Activated T-helper 2 cell treated with anti-CD3 and anti-CD28 coated beads, Interferon-gamma antibody, Interleukin-2, Interleukin-4, amounts not matched to agents 10 μg/mL and 5 μg/mL and 100 μg/mL, durations not matched to agents 14 hours and 24 hours and 36 hours (primary cell): Measurements from ENCODE around the gene LAMB3. TPM values are rescaled to one million over a fixed set of nuclear protein-coding genes. Genes with fewer than 3 reads are reported as not detected.

Experiments
- DNase-seq: peaks from one replicate; pipeline ENCODE4 v3.0.0; 2021; ENCODE audit warnings: low spot score
- H3K27ac Mint-ChIP-seq: one replicate; pipeline ENCODE4 v1.8.0; 2021; ENCODE audit warnings: mixed read lengths
- H3K27me3 Mint-ChIP-seq: one replicate; pipeline ENCODE4 v1.8.0; 2021; ENCODE audit warnings: low read depth, mixed read lengths
- H3K36me3 Mint-ChIP-seq: one replicate; pipeline ENCODE4 v1.8.0; 2021; ENCODE audit warnings: low read depth, mixed read lengths
- H3K4me1 Mint-ChIP-seq: one replicate; pipeline ENCODE4 v1.8.0; 2021; ENCODE audit warnings: low read depth, mixed read lengths
- H3K4me3 Mint-ChIP-seq: one replicate; pipeline ENCODE4 v1.8.0; 2021; ENCODE audit warnings: low read depth, mild to moderate bottlenecking, moderate library complexity, mixed read lengths
- H3K9me3 Mint-ChIP-seq: one replicate; pipeline ENCODE4 v1.8.0; 2021; ENCODE audit warnings: mixed read lengths
- intact Hi-C: fragments of 100-400 bp; cut with micrococcal nuclease; formaldehyde crosslinking; loops from one replicate; pipeline ENCODE4 v1.15.1; 2023
- total RNA-seq: library from RNA; stranded (reverse); gene quantifications from 2 replicates; pipeline ENCODE4 v1.2.3, GENCODE V29; 2022

The LAMB3 gene
- total RNA-seq, 1 donor from 2014 or later = 11.5 TPM

DNA sequence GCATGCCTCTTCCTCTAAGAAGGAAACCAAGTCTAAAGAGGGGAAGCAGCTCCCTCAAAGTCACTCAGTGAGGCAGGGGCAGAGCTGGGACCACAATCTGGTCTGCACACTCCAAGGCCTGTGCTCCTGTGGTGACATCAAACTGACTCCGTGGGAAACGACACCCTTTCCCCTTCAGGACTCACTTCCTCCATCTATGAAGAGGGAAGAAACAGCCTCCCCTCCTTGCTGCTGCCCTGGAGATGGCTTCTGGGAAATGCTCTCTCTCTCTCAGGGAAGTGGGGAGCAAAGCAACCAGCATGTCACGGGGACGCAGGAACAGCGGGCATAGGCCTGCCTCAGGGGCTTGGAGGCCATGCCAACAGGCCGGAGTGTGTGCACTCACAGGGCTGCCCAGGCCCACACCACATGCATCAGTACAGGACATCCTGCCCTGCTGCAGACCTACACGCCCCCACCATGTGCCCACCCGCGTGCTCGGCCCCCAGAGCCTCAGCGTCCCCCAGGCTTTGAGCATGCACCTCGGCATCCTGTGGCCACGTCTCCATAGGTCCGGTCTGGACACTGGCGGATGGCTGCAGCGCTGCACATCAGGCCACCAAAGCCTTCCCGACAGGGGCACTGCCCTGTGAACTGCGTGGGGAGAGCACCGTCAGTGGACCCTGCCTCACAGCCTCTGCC lies 25.7 kb downstream of the LAMB3 start:
- H3K9me3 Mint-ChIP-seq = no peaks in the 10 kb centered on the region
- intact Hi-C loops = loop anchor here (1.0 to 2.0 kb wide), 4 partner anchors 24 to 121 kb away; no protein-coding TSS in a partner anchor
- H3K36me3 Mint-ChIP-seq = no peaks in the 10 kb centered on the region
- peaks cover 4% of the 10 kb centered on the region for H3K4me1 Mint-ChIP-seq
- no peak for DNase-seq
- no peak overlapping the region for H3K4me3 Mint-ChIP-seq
- peaks cover 2% of the 10 kb centered on the region for H3K27me3 Mint-ChIP-seq
- no peak overlapping the region for H3K27ac Mint-ChIP-seq

DNA sequence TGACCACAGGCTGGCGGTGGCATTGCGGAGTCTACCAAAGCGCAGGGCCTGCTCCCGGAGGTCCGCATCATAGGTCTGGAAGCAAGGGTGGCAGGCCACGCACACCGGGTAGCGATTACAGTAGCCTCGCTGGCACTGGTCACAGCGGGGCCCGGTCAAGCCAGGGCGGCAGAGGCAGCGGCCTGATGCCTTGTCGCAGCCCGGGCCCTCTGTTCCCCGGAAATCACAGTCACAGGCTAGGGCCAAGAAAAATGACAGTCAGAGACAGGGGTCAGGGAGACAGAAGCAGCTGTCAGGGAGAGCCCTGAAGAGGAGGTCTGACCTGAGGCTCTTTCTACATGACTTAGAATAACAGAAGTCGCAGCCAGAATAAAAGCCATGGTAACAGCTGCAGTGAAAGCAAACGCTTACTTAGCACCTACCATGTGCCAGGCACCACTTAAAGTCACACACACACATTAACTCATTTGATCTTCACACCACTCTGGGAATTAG lies 26.4 kb downstream of the LAMB3 start:
- Mint-ChIP-seq H3K36me3 (no peaks in the 10 kb centered on the region), H3K4me1 (peaks cover 4% of the 10 kb centered on the region), H3K9me3 (no peaks in the 10 kb centered on the region), H3K4me3 (no peak overlapping the region), H3K27me3 (peaks cover 2% of the 10 kb centered on the region), H3K27ac (no peak overlapping the region)
- no peak for DNase-seq
- intact Hi-C loops = loop anchor here (2.0 kb wide), 1 partner anchor 49 kb away; no protein-coding TSS in a partner anchor

DNA sequence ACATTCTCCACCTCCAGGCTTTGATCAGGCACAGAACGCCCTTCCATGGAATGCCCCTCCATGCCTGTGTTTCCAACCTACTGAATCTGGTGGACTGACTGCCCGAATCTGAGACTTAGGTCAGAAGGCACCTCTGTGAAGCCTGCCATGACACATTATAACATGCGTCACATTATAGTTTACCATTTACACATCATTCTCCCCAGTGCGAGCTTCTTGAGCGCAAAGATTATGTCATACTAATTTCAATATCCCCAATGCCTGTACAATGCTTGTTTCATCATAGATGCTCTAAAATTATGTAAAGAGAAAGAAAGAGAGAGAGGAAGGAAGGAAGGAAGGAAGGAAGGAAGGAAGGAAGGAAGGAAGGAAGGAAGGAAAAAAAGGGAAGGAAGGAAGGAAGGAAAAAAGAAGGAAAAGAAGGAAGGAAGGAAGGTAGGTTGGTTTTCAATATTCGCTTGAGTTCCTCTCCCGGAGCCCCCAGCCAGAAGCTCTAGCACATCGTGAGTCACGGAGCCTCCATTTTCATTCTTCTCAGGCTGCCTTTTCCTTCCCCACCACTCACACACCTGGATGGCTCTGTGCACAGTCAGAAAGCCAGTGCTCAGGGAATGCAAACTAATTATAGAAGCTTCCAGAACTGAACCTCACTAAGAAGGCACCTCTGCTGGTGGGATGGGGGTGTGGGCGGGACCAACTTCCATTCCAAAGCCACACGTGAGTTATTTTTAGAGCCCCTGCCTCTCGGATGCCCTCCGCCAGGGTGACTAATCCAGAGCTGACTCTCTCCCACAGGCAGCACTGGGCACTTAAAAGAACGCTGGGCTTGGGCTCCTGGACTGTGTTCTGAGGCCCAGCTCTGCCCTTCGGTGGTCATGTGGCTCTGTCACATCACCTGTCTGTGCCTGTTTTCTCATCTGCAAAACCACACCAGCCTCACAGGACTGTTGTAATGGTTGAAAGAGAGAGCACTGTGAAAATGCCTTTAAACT lies 27.4 kb downstream of the LAMB3 start:
- Mint-ChIP-seq H3K4me1 (peaks cover 4% of the 10 kb centered on the region), H3K9me3 (no peaks in the 10 kb centered on the region), H3K27ac (no peak overlapping the region), H3K27me3 (peaks cover 2% of the 10 kb centered on the region), H3K36me3 (no peaks in the 10 kb centered on the region), H3K4me3 (no peak overlapping the region)
- no peak for DNase-seq
- intact Hi-C loops = no loop called here

DNA sequence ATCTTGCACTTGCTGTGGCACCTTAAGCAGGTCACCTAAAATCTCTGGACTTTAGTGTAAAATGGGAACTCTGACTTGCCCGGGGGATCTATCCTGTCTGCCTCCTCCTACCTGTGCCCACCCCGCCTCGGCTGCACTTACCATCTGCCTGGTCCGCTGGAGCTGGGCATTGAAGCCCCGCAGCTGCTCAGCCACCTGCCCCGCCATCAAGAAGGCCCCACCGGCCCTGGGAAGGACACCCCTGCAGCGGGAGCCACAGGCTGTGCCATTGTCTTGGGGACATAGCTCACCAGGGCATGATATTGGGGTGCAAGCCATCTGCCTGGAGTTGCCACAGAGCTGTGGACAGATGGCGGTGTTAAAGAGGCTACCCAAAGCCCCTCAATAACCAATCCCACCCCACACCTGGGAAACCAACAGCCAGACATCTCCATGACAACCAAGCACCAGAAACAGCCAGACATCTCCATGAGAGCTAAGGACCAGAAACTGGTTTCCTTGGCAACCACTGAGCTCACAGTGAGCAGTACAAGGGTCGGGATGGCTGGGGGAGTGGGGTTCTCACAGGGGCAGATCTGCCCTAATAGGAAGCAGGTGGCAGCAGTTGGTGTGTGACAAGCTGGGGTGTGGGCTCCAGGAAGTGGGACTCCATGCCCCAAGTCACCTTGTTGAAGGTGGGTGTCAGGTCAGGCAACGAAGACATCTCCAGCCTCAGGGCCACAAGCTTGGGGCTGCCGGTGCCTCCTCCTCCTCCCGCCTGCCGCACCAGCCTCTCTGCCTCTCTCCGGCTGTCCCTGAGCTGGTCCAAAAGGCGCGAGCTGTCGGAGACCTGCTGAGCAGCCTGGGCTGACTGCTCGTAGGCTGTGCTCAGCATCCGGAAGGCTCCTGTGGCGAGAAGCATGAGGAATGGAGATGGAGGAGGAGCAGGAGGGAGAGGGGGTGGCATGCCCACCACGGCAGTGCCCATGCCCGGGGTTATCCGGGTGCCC lies 29.1 kb downstream of the LAMB3 start:
- DNase-seq = no peak
- Mint-ChIP-seq H3K4me1 (no peaks in the 10 kb centered on the region), H3K27ac (no peak overlapping the region), H3K36me3 (no peaks in the 10 kb centered on the region), H3K9me3 (no peaks in the 10 kb centered on the region), H3K4me3 (no peak overlapping the region), H3K27me3 (no peaks in the 10 kb centered on the region)
- intact Hi-C loops = no loop called here

DNA sequence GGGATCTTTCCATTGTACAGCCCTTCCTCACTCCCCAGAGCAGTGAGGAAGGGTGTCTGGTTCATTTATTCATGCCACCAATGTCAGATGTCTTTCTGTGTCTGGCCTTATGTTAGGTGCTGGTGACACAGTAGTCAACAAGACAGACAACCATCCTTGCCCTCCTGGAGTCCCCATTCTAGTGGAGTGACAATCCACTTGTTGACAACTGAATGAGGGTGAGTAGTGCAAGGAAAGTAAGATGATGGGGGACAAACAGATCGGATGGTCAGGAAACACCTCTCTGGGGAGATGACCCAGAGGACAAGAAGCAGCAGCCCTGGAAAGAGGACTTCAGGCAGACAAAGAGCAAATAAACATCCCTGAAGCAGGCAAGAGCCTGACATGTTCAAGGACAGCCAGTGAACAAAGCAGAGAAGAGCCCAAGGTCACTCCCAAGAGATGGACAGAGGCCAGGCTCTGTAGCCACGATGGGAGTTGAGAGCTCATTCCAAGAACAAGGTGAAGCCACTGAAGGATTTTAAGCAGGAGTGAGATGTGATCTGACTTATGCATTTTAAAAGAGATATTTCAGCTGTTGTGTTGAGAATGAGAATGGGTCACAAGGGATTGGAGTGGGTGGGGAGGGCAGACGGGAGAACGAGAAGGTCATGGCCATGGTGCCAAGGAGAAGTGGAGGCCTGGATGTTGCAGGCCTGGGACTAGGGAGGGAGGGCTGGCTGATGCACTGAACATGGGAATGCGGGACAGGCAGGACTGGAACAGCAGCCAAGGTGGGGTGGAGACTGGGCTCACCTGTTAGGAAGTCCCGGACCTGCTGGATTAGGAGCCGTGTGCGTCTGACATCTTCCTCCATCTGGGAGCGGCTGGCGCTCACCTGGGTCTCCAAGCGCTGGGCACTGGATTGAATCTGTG lies 30.2 kb downstream of the LAMB3 start:
- no peaks in the 10 kb centered on the region for H3K9me3 Mint-ChIP-seq
- DNase-seq = no peak
- no peak overlapping the region for H3K4me3 Mint-ChIP-seq
- H3K36me3 Mint-ChIP-seq = peaks cover under 1% of the 10 kb centered on the region
- H3K27ac Mint-ChIP-seq = no peak overlapping the region
- no peaks in the 10 kb centered on the region for H3K4me1 Mint-ChIP-seq
- intact Hi-C loops = no loop called here
- no peaks in the 10 kb centered on the region for H3K27me3 Mint-ChIP-seq

DNA sequence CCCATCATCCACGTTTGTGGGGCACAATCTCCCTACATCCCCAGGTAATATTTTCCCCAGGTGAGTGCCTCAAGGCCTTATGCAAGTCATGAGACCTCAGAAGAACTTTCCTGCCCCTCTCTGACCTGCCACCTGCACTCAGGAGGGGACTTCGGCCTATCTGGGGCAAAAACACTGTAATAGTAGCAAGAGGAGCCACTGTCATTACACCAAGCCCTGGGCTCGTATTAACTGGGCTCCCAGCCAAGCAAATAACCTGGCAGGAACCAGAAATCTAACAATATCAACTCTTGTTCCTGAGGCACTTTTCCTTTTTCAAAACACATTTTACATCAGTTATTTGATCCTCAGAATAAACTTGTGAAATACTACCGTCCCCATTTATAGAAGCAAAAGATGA lies 30.9 kb downstream of the LAMB3 start:
- Mint-ChIP-seq H3K36me3 (peaks cover 4% of the 10 kb centered on the region), H3K27me3 (no peaks in the 10 kb centered on the region), H3K4me1 (no peaks in the 10 kb centered on the region), H3K4me3 (no peak overlapping the region), H3K27ac (no peak overlapping the region), H3K9me3 (no peaks in the 10 kb centered on the region)
- DNase-seq = no peak
- intact Hi-C loops = no loop called here

DNA sequence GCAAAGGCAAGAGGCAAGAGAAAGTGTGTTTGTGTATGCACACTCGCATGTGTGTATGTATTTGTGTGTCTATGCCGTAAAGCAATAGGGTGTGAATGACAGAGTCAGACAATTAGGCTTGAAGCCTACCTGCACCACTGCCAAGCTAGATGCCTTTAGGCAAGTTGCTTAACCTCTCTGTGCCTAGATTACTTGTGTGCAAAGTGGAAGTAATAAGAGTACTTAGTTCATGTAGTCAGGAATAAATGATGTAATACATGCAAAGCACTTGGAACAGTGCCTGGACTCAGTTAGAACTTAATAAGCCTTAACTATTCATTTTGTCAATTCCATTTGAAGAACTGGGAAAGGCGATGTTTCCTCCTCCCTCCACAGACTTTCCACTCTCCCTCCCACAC lies 31.7 kb downstream of the LAMB3 start:
- intact Hi-C loops = no loop called here
- Mint-ChIP-seq H3K36me3 (peaks cover 4% of the 10 kb centered on the region), H3K27me3 (no peaks in the 10 kb centered on the region), H3K4me1 (no peaks in the 10 kb centered on the region), H3K4me3 (no peak overlapping the region), H3K9me3 (no peaks in the 10 kb centered on the region), H3K27ac (no peak overlapping the region)
- no peak for DNase-seq

DNA sequence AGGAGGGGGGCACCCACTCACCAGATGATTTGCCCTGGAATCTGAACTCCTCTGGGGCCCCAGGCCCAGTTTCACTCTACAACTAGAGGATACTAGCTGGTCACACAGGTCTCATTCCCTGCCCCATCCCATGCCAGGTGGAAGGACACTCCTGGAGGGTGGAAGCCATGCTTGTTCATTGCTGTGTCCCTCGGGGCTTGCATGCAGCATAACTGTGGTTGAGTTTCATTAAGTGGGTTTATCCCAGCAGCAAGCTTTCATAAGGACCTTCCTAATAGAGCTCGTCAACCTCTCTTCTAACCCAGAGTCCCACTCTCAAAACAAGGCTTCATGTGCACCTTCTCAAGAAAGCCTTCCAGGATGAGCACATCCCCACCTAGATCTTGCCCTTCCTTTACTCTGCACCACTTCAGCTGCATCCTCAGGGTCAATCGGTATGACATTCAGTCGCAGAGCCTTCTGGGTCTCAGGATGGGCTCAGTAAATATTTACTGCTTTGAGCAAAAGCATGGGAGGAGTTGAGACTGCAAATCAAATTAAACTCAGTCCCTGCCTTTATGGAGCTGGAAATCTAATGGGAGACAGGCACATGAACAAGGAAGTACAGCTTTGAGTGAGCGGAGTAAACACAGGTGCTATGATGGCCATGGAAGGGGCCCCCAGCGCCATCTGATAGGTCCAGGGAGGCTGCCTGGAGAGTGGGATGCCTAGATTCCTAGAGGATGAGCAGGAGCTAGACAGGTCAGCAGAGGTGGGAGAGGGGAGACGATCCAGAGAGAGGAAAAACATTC lies 32.3 kb downstream of the LAMB3 start:
- H3K4me3 Mint-ChIP-seq = no peak overlapping the region
- peaks cover 4% of the 10 kb centered on the region for H3K36me3 Mint-ChIP-seq
- no peak overlapping the region for H3K27ac Mint-ChIP-seq
- no peaks in the 10 kb centered on the region for H3K9me3 Mint-ChIP-seq
- intact Hi-C loops = no loop called here
- no peak for DNase-seq
- no peaks in the 10 kb centered on the region for H3K27me3 Mint-ChIP-seq
- no peaks in the 10 kb centered on the region for H3K4me1 Mint-ChIP-seq

DNA sequence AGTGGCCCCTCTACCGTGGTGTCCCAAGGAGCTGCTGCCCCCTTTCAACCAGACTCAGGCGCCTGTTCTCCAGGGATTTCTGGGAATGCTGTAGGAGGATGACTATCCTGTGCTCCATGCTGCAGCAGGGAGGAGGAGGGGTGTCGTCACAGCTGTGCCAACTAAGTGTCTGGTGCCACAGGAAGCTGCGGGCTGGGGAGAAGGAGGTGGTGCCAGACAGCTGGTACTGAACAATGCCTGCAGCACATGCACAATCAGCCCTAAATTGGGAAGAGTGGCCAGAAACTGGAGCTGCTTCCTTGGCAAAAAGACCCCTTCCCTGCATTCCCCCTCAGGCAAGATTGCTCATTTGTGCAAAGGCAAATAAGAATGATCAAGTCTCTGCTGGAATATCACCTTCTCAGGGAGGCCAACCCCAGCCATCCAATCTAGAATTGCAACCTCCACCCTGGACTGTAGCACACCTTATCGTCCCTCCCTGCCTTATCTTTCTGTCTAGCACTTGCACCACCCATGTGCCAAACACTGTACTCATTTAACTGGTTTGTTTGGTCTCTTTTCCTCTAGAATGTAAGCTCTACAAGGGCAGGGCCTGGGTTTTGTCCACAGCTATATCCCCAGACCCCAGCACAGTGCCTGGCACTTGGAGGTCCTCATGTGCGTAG lies 33.3 kb downstream of the LAMB3 start:
- Mint-ChIP-seq H3K4me3 (no peak overlapping the region), H3K36me3 (peaks cover 4% of the 10 kb centered on the region), H3K4me1 (no peaks in the 10 kb centered on the region), H3K27me3 (no peaks in the 10 kb centered on the region), H3K9me3 (no peaks in the 10 kb centered on the region), H3K27ac (no peak overlapping the region)
- intact Hi-C loops = no loop called here
- DNase-seq = no peak

DNA sequence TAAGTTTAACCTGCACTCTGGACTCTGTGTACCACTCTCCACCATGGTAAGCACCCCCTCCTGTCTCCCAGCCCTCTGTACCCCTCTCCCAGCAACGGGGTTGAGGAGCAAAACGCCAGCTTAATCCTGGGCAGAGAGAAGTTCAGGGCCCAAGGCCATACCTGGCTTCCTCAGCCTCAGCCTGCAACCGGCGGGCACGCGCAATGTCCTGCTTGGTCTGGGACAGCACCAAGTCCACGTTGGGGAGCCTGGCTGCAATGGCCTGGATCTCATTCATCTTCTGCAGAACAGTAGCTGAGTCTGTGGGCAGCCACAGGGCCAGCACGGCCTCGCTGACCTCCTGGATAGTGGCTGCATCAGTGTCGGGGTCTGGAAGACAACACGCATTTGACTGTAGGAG lies 33.9 kb downstream of the LAMB3 start:
- Mint-ChIP-seq H3K27ac (no peak overlapping the region), H3K4me3 (no peak overlapping the region), H3K4me1 (no peaks in the 10 kb centered on the region), H3K9me3 (no peaks in the 10 kb centered on the region), H3K27me3 (no peaks in the 10 kb centered on the region), H3K36me3 (peaks cover 4% of the 10 kb centered on the region)
- no peak for DNase-seq
- intact Hi-C loops = no loop called here

DNA sequence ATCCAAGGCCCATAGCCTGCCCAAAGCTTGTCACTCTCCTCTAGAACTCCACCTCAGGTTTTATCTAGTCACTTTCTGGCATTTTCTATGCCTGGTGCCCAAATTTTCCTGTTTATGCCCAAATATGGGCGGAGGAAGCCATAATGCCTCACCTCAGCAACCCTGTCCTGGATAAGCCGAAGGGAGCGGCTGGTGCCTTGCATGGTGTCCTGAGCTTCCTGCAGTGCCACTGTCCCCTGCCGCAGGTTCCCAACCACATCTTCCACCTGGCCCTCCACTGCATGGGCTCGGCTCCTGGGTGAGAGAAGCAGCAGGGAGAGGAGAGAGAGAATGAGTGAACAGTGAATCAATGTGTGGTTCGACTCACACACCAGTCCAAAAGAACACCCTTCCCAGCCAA lies 34.5 kb downstream of the LAMB3 start:
- Mint-ChIP-seq H3K27ac (no peak overlapping the region), H3K4me1 (no peaks in the 10 kb centered on the region), H3K4me3 (no peak overlapping the region), H3K27me3 (no peaks in the 10 kb centered on the region), H3K9me3 (no peaks in the 10 kb centered on the region), H3K36me3 (peaks cover 4% of the 10 kb centered on the region)
- intact Hi-C loops = no loop called here
- DNase-seq = no peak
